GM18511 (cell line): Measurements from ENCODE around the gene ADAMTS14.

Experiments
- ATAC-seq: cut with Tn5 transposase; IDR thresholded peaks from one replicate; pipeline ENCODE4 v1.9.1; 2021; ENCODE audit warnings: mild to moderate bottlenecking, moderate library complexity; ENCODE audit not compliant: unreplicated experiment

Gene ADAMTS14

GRCh38 chr10:70674560-70675495 is 2.5 kb downstream of the ADAMTS14 start:
- ATAC-seq, result no peak

GRCh38 chr10:70675496-70676161 is 3.3 kb downstream of the ADAMTS14 start:
- no peak for ATAC-seq

GRCh38 chr10:70676511-70676910 is 4.2 kb downstream of the ADAMTS14 start:
- ATAC-seq, result no peak

DNA sequence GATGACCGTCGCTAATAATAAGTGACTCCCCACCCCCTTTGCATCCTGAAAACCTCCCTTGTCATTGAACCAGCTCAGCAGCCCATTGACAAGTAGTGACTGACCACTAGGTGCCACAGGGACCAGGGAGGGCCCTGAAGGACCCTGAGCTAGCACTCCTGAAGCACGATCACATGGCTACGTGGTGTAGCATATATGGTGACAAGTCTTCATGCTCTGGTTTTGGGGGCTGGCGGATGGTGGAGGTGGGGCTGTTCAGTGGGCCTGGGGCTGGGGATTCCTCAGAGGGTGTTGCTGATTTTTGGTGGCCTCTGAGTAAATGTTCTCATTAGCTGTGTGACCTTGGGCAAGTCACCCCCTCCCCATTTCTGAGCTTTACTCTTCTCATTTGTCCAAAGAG is 4.7 kb downstream of the ADAMTS14 start:
- ATAC-seq, result no peak

- ATAC-seq, result no peak
Measured at GRCh38 chr10:70677620-70678249, 5.4 kb downstream of the ADAMTS14 start.

DNA sequence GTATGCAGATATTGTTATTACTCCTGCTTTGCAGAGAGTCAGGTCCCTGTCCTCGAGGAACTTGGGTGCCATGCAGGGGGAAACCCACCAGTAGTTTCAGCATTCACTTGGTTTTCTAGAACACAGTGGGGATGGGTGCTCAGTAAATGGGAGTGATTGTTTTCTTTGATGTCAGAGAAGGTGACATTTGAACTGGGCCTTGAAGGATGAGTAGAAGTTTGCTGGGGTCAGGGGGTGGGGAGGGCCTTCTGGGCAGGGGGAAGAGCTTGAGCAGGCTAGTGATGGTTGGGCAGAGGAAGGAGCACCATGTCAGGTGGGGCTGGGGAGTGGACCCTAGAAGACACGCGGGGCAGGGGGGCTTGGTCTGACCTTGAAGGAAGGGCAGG is 5.9 kb downstream of the ADAMTS14 start:
- no peak for ATAC-seq

DNA sequence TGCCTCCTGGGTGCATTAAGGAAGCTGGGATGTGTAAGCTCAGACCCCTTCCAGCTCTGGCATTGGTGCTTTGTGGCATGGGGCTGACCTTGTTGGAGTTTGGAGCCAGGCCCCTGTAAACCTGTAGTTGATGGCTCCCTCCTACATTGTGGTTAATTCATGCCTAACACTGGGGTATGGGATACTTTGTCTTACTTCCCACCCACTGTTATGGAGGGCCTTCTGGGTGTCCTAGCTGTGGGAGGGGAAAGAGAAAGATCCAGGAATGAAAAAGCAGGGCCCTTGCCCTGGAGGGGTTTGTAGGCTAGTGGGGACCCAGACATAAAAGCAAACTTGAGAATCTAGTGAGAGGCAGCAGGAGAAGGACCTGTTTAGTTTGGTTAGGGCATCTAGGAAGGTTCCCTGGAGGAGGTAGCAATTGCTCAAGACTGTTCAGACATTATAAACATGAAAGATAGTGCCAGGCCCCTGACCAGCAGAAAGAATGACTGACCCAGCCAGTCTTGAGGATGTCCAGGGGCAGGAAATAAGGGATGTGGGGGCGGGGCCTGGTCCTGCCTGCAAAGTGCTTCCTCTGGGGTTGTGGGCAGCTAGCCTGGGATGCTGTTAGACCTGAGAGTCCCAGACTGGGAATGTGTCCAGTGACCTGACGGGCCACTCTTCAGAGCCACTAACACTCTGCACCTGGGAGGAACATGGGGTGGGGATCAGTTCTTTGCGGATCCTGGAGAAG is 6.6 kb downstream of the ADAMTS14 start:
- no peak for ATAC-seq

GRCh38 chr10:70679498-70679897 is 7.2 kb downstream of the ADAMTS14 start:
- ATAC-seq, result no peak

- ATAC-seq, result no peak
Measured at GRCh38 chr10:70680899-70681730, 8.8 kb downstream of the ADAMTS14 start.

DNA sequence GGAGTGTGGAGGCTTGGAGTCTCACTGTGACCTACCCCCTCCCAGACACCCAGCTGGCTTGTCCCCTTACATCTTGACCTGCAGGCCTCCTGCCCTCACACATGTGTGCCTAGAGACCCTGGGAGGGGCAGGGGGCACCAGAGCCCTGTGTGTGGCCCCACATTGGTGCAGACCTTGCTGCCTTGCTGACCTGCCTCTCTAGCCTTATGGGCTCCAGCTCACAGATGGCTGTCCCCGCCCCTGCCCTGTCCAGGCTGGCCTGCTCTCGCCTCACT is 9.4 kb downstream of the ADAMTS14 start:
- no peak for ATAC-seq

- no peak for ATAC-seq
Measured at GRCh38 chr10:70682920-70683600, 10.8 kb downstream of the ADAMTS14 start.

DNA sequence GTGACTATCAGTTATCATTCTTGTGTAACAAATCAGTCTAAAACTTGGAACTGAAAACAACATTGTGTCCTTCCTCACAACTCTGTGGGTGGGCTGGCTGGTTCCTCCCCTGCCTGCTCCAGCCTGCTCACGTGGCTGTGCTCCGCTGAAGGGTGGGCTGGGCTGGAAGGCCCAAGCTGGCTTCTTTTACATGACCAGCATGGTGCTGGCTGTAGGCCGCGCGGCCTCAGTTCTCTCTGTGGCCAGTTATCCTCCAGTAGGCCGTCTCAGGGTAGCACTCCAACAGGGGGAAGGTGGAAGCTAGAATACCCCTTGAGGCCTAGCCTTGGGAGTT is 11.3 kb downstream of the ADAMTS14 start:
- ATAC-seq, result no peak

DNA sequence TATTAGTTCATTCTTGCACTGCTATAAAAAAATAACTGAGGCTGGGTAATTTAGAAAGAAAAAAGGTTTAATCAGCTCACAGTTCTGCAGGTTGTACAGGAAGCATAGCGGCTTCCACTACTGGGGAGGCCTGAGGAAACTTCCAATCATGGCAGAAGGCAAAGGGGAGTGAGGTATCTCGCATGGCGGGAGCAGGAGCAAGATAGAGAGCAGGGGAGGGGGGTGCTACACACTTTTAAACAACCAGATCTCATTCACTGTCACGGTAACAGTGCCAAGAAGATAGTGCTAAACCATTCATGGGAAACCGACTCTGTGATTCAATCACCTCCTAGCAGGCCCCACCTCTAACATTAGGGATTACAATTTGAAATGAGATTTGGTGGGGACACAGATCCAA is 11.6 kb downstream of the ADAMTS14 start:
- no peak for ATAC-seq

DNA sequence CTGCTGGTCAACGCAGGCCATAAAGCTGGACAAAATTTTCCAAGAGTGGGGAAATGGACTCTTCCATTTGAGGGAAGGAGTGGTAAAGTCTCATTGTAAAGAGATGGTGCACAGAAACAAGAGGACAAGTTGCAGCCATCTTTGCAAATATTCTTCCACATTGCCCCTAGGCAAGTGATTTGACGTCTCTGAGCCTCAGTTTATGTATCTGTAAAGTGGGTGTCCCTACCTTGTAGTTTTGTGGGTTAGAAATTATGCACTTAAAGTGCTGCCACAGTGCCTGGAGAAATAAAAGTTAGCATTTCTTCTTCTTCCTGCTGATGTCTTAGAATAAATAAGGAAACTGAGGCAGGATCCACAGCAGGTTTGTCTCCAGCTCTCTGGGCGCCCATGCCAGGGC is 12.1 kb downstream of the ADAMTS14 start:
- ATAC-seq, result no peak

- ATAC-seq, result no peak
Measured at GRCh38 chr10:70684839-70685454, 12.6 kb downstream of the ADAMTS14 start.

GRCh38 chr10:70685455-70685911 is 13.2 kb downstream of the ADAMTS14 start:
- ATAC-seq, result no peak

DNA sequence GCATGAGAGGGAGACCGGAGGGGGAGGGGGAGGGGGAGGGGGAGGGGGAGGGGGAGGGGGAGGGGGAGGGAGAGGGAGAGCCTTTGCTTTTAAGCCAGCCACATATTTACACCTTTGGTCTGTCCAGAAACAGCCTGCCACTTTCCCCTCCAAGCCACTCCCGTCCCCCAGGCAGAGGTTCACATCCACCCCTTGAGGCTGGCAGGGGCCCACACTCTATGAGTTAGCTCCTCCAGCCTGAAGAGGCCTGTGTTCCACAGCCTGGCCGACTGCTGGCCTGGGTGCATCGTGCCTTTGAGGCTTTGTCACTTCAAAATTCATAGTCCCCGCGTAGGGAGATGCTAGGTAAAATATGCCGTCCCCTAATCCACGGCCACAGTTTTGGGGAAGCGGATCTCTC is 16.5 kb downstream of the ADAMTS14 start:
- no peak for ATAC-seq

DNA sequence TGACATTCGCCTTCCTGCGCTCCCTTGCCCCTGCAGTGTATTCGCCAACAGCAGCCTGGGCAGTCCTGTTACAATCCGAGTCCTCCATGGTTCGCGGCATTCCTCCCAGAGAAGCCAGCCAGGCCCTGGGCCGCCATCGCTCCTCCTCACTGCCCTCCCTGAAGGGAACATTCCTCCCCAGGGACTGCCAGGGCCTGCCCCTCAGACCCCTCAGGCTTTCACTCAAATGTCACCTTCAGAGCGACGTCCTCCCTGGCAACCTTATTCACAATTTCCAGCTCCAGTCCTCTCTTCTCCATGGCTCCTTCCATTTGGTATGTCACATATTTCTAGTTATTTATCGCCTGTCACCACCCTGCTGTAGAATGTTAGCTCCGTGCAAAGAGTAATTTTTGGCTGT is 17.4 kb downstream of the ADAMTS14 start:
- no peak for ATAC-seq

GRCh38 chr10:70690589-70690988 is 18.3 kb downstream of the ADAMTS14 start:
- ATAC-seq, result no peak

GRCh38 chr10:70691611-70692010 is 19.3 kb downstream of the ADAMTS14 start:
- ATAC-seq, result no peak
